Thymus (tissue), 11 donors: ENCODE measurements around the gene ZBTB5. TPM values are rescaled to one million over a fixed set of nuclear protein-coding genes. Genes with fewer than 3 reads are reported as not detected.
"Not testable (repeated sequence)": the region's sequence is repeated elsewhere in the genome, so short reads cannot be mapped to it uniquely, and the experiment has no call there.

Source experiments
- DNase-seq, 9 donors: peaks; one replicate each; pipeline ENCODE4 v3.0.0-alpha.2; 2013; ENCODE audit warnings: low spot score in 9 of 9, low read depth in 6 of 9, missing footprints in 1 of 9
- H3K27ac ChIP-seq, 2 donors: one replicate each; pipeline ENCODE4 v1.5.1; 2013; ENCODE audit warnings: control low read depth in 1 of 2, low read depth in 1 of 2, low read length in 1 of 2, mild to moderate bottlenecking in 1 of 2, moderate library complexity in 1 of 2
- H3K27me3 ChIP-seq, 2 donors: one replicate each; pipeline ENCODE4 v1.5.1; 2013; ENCODE audit warnings: low read length in 1 of 2; ENCODE audit not compliant: control insufficient read depth in 2 of 2, insufficient read depth in 1 of 2
- H3K36me3 ChIP-seq, 2 donors: one replicate each; pipeline ENCODE4 v1.5.1; 2013; ENCODE audit warnings: low read length in 1 of 2, mild to moderate bottlenecking in 1 of 2, moderate library complexity in 1 of 2; ENCODE audit not compliant: control insufficient read depth in 2 of 2, insufficient read depth in 2 of 2
- H3K4me1 ChIP-seq, 2 donors: one replicate each; pipeline ENCODE4 v1.5.1; 2013; ENCODE audit warnings: low read length in 2 of 2; ENCODE audit not compliant: control insufficient read depth in 2 of 2, insufficient read depth in 2 of 2
- H3K4me3 ChIP-seq, 2 donors: one replicate each; pipeline ENCODE4 v1.5.1; 2013; ENCODE audit warnings: low read length in 2 of 2, control low read depth in 1 of 2, mild to moderate bottlenecking in 1 of 2
- H3K9me3 ChIP-seq, 2 donors: one replicate each; pipeline ENCODE4 v1.5.1; 2013; ENCODE audit warnings: low read length in 1 of 2, mild to moderate bottlenecking in 1 of 2; ENCODE audit not compliant: control insufficient read depth in 2 of 2, insufficient read depth in 1 of 2
- WGBS: extraction: QIAGEN DNeasy Blood & Tissue Kit; methylation state at CpG from one replicate; pipeline ENCODE4 v1.1.7; 2013; 5-methylcytosine and 5-hydroxymethylcytosine counted together
- polyA plus RNA-seq: library from polyadenylated mRNA; stranded (reverse); fragments of 200-250 nt; gene quantifications from one replicate; pipeline ENCODE4 v1.2.3, GENCODE V29; 2013
- total RNA-seq: library from RNA; stranded (reverse); fragments of 120-200 nt; gene quantifications from one replicate; pipeline ENCODE4 v1.2.4, GENCODE V29; 2013
- donor health status: healthy.

ZBTB5 gene
- total and polyA plus RNA-seq, 2 donors, result 8.0 to 10.9 TPM

- Histone ChIP-seq H3K27me3 (no peaks in the 10 kb centered on the region), H3K4me1 (no peaks in the 10 kb centered on the region), H3K4me3 (no peak overlapping the region), H3K9me3 (no peaks in the 10 kb centered on the region), H3K27ac (no peak overlapping the region), H3K36me3 (no peaks in the 10 kb centered on the region)
- DNase-seq, result no peak
- WGBS, result 87% methylated on average over 7 of the region's 7 CpGs
Measured at GRCh38 chr9:37398464-37399025, 66.7 kb downstream of the ZBTB5 start.

- WGBS, result 98% methylated on average over 3 of the region's 3 CpGs
- H3K4me1 ChIP-seq, H3K9me3 ChIP-seq, H3K36me3 ChIP-seq, H3K4me3 ChIP-seq, DNase-seq, H3K27me3 ChIP-seq, H3K27ac ChIP-seq: not testable (repeated sequence)
Measured at GRCh38 chr9:37397948-37398347, 67.3 kb downstream of the ZBTB5 start.

GRCh38 chr9:37395663-37396062, 69.6 kb downstream of the ZBTB5 start:
- WGBS, result 90% methylated on average over 8 of the region's 8 CpGs

GRCh38 chr9:37395229-37395628, 70.0 kb downstream of the ZBTB5 start:
- Histone ChIP-seq H3K9me3 (no peaks in the 10 kb centered on the region), H3K4me1 (no peaks in the 10 kb centered on the region), H3K4me3 (no peak overlapping the region), H3K36me3 (no peaks in the 10 kb centered on the region), H3K27ac (no peak overlapping the region), H3K27me3 (no peaks in the 10 kb centered on the region)
- WGBS, result 86% methylated on average over 12 of the region's 12 CpGs
- no peak for DNase-seq

More at GRCh38 chr9:37395663-37396062, 69.6 kb downstream of the ZBTB5 start:
- no peaks in the 10 kb centered on the region for H3K27me3 ChIP-seq
- no peak overlapping the region for H3K27ac ChIP-seq
- H3K4me3 ChIP-seq, result no peak overlapping the region
- no peak for DNase-seq
- H3K36me3 ChIP-seq, result no peaks in the 10 kb centered on the region
- no peaks in the 10 kb centered on the region for H3K4me1 ChIP-seq
- no peaks in the 10 kb centered on the region for H3K9me3 ChIP-seq

DNA sequence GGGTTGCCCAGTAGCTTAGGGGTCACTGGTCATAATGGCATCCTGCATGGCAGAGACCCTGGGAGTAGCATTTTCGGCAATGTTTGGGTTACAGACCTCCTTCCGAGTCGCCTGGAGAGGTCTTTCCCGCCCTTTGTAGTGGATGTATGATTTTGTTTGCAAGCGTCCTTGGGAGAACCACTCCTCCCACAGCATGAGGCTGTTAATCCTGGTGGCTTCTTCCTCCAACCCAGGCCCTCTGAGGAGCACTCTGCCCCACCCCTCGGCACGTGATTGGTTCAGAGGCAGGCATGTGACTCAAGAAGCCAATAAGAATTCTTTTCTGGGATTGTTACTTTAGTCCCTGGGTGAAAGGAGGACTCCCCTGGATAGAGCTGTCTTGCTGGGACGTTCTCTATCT, 73.0 kb downstream of the ZBTB5 start:
- 91% methylated on average over 8 of the region's 8 CpGs for WGBS
- H3K4me1 ChIP-seq, result no peaks in the 10 kb centered on the region
- no peaks in the 10 kb centered on the region for H3K27me3 ChIP-seq
- H3K27ac ChIP-seq, result no peak overlapping the region
- no peak overlapping the region for H3K4me3 ChIP-seq
- H3K9me3 ChIP-seq, result no peaks in the 10 kb centered on the region
- no peaks in the 10 kb centered on the region for H3K36me3 ChIP-seq
- no peak for DNase-seq

GRCh38 chr9:37390759-37391158, 74.5 kb downstream of the ZBTB5 start:
- DNase-seq, result peak in 2 of 9 donors; percentile 36 to 55
- 47% methylated on average over 7 of the region's 7 CpGs for WGBS
- no peaks in the 10 kb centered on the region for H3K9me3 ChIP-seq

More at GRCh38 chr9:37390759-37391158, 74.5 kb downstream of the ZBTB5 start:
- Histone ChIP-seq H3K4me3 (no peak overlapping the region), H3K36me3 (no peaks in the 10 kb centered on the region), H3K4me1 (no peaks in the 10 kb centered on the region), H3K27me3 (no peaks in the 10 kb centered on the region), H3K27ac (no peak overlapping the region)

Other genes starting within 250 kb of the ZBTB5 start
- gene GRHPR, start 42.8 kb downstream of the ZBTB5 start, total RNA-seq, result 70.1 TPM
- gene GRHPR, start 42.8 kb downstream of the ZBTB5 start, polyA plus RNA-seq, result 59.2 TPM
- gene POLR1E, start 20.5 kb upstream of the ZBTB5 start, total RNA-seq, result 21.0 TPM
- gene POLR1E, start 20.5 kb upstream of the ZBTB5 start, polyA plus RNA-seq, result 22.0 TPM
- 3.2 TPM for gene FBXO10, start 110.9 kb upstream of the ZBTB5 start, total RNA-seq
- 2.5 TPM for gene FBXO10, start 110.9 kb upstream of the ZBTB5 start, polyA plus RNA-seq
- 170 TPM for gene TOMM5, start 127.1 kb upstream of the ZBTB5 start, total RNA-seq
- 132 TPM for gene TOMM5, start 127.1 kb upstream of the ZBTB5 start, polyA plus RNA-seq
- gene FRMPD1, start 185.5 kb upstream of the ZBTB5 start, total RNA-seq, result 0.14 TPM
- gene FRMPD1, start 185.5 kb upstream of the ZBTB5 start, polyA plus RNA-seq, result 0.16 TPM